Measurements from ENCODE around the gene CREBRF.
"Not testable (repeated sequence)": the region's sequence is repeated elsewhere in the genome, so short reads cannot be mapped to it uniquely, and the experiment has no call there.

CREBRF gene

GRCh38 chr5:173055983-173056782, at the start of gene CREBRF:
Gene CREBRF (plus strand): TSS chr5:173056352. CDS start chr5:173080776, 24,424 bp downstream.
- DNase-seq, result peak; percentile 97 to 98

GRCh38 chr5:173010021-173010420, 46.1 kb upstream of the CREBRF start:
- DNase-seq, result peak; percentile 7 to 9

GRCh38 chr5:173010547-173011464, 45.3 kb upstream of the CREBRF start:
- no peak for DNase-seq

GRCh38 chr5:173011566-173011965, 44.6 kb upstream of the CREBRF start:
- no peak for DNase-seq

- no peak for DNase-seq
Measured at GRCh38 chr5:173012882-173013281, 43.3 kb upstream of the CREBRF start.

- no peak for DNase-seq
Measured at GRCh38 chr5:173014671-173015070, 41.5 kb upstream of the CREBRF start.

- no peak for DNase-seq
Measured at GRCh38 chr5:173015192-173015591, 41.0 kb upstream of the CREBRF start.

GRCh38 chr5:173015598-173016455, 40.3 kb upstream of the CREBRF start:
- no peak for DNase-seq

- no peak for DNase-seq
Measured at GRCh38 chr5:173016598-173017046, 39.5 kb upstream of the CREBRF start.

GRCh38 chr5:173017087-173017486, 39.1 kb upstream of the CREBRF start:
- DNase-seq, result not testable (repeated sequence)

GRCh38 chr5:173018358-173018757, 37.8 kb upstream of the CREBRF start:
- no peak for DNase-seq

GRCh38 chr5:173020154-173020581, 36.0 kb upstream of the CREBRF start:
- DNase-seq, result no peak

GRCh38 chr5:173020643-173021042, 35.5 kb upstream of the CREBRF start:
- no peak for DNase-seq

GRCh38 chr5:173025651-173026050, 30.5 kb upstream of the CREBRF start:
- DNase-seq, result no peak

GRCh38 chr5:173027905-173028304, 28.2 kb upstream of the CREBRF start:
- DNase-seq, result no peak

- no peak for DNase-seq
Measured at GRCh38 chr5:173028811-173029327, 27.3 kb upstream of the CREBRF start.

GRCh38 chr5:173029499-173029921, 26.6 kb upstream of the CREBRF start:
- no peak for DNase-seq

- DNase-seq, result not testable (repeated sequence)
Measured at GRCh38 chr5:173032096-173032495, 24.1 kb upstream of the CREBRF start.

GRCh38 chr5:173032730-173033129, 23.4 kb upstream of the CREBRF start:
- no peak for DNase-seq

GRCh38 chr5:173033923-173034322, 22.2 kb upstream of the CREBRF start:
- no peak for DNase-seq

GRCh38 chr5:173035904-173036707, 20.0 kb upstream of the CREBRF start:
- DNase-seq, result peak in 1 of 2 experiments; percentile 6

All from activated CD4-positive, alpha-beta T cell treated with anti-CD3 and anti-CD28 coated beads, Interleukin-2, amount 50 U/mL, for 4 hours (primary cell).